KMS-11 (cell line): ENCODE data around the gene GFI1.
A peak's percentile ranks its signal among the peaks of the same experiment; 100 is the strongest.
"Not testable (repeated sequence)": the region's sequence is repeated elsewhere in the genome, so short reads cannot be mapped to it uniquely, and the experiment has no call there.

Source experiments
- H2AFZ ChIP-seq: fragments of 200-600 bp; sonication (generic); 2 replicates; pipeline ENCODE4 v1.6.1; 2016; ENCODE audit warnings: antibody characterized with exemption, mixed run types, low read depth
- H3K27ac ChIP-seq: fragments of 200-600 bp; sonication (generic); 2 replicates; pipeline ENCODE4 v1.6.1; 2016; ENCODE audit warnings: mild to moderate bottlenecking, mixed run types
- H3K27me3 ChIP-seq: fragments of 200-600 bp; sonication (generic); 2 replicates; pipeline ENCODE4 v1.6.1; 2017; ENCODE audit warnings: mild to moderate bottlenecking, low read depth, mixed run types, moderate library complexity; ENCODE audit not compliant: insufficient read depth
- H3K36me3 ChIP-seq: fragments of 200-600 bp; sonication (generic); 2 replicates; pipeline ENCODE4 v1.6.1; 2017; ENCODE audit warnings: mild to moderate bottlenecking, mixed run types; ENCODE audit not compliant: insufficient read depth
- H3K4me1 ChIP-seq: fragments of 200-600 bp; sonication (generic); 2 replicates; pipeline ENCODE4 v1.6.1; 2016; ENCODE audit warnings: mild to moderate bottlenecking, low read depth, mixed run types; ENCODE audit not compliant: poor library complexity, severe bottlenecking
- H3K4me2 ChIP-seq: fragments of 200-600 bp; sonication (generic); 2 replicates; pipeline ENCODE4 v1.7.0; 2016; ENCODE audit warnings: mild to moderate bottlenecking, mixed run types
- H3K4me3 ChIP-seq: fragments of 200-600 bp; sonication (generic); IDR thresholded peaks from 2 replicates; pipeline ENCODE4 v1.6.1; 2017; ENCODE audit warnings: low read depth, low read length, mixed read lengths; ENCODE audit not compliant: insufficient read depth
- H3K79me2 ChIP-seq: fragments of 200-600 bp; sonication (generic); 2 replicates; pipeline ENCODE4 v1.6.1; 2016; ENCODE audit warnings: low read depth, mixed run types; ENCODE audit not compliant: insufficient read depth
- H3K9ac ChIP-seq: fragments of 200-600 bp; sonication (generic); 2 replicates; pipeline ENCODE4 v1.6.1; 2016; ENCODE audit warnings: mild to moderate bottlenecking, mixed run types
- H4K20me1 ChIP-seq: fragments of 200-600 bp; sonication (generic); 2 replicates; pipeline ENCODE4 v1.6.1; 2016; ENCODE audit warnings: mild to moderate bottlenecking, mixed run types; ENCODE audit not compliant: insufficient read depth
- TF ChIP-seq, protein P1 (sequence below): fragments of 200-600 bp; sonication (generic); conservative IDR thresholded peaks from 2 replicates; pipeline ENCODE4 v1.6.1; 2017; ENCODE audit warnings: low read depth, mild to moderate bottlenecking, antibody characterized with exemption, low read length, moderate library complexity, mixed read lengths

GFI1 gene

DNA sequence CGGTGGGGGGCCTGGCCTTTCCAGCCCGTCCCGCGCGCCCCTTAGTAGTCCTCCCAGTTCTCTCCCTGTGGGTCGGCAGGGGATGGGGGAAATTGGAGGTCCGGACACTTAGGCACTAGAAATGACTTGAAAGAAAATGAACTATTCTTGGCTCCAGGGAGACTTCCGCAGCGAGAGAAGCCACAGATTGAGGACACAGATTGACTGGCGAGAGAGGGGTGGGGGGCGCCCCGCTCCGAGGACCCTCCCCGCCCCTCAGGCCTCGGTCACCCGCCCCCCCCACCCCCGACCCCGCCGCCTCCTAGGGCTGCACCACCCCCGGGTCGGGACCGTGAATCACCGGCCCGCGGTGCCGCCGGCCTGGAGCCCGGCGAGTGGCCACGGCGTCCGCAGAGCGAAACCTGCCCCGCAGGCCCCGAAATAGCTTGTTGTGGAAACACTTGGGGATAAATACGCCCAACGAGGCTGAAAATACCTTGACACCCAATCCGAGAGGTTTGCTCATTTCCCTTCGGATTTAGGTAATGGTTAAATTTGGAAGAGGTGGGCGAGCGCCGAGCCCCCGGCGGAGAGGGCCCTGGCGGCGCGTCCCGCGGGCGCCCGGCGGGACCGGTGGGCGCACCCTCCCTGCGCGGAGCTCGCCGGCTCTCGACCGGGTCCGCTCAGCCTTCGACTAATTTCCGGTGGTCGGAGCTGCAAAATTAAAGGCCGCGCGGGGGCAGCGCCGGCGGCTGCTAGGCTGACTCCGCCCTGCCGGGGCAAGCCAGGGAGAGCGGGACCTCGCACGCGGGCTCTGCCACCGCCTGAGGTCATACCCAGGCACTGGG lies at the start of gene GFI1:
Gene GFI1, minus strand, starts transcription at position 675 of the 827 bp plus-strand sequence. CDS start 3,438 bp downstream, outside the sequence.
- H3K79me2 ChIP-seq: no peaks in the 10 kb centered on the region
- H3K9ac ChIP-seq: peak within 1 kb of the TSS; percentile 9; the same call in 1 of the 2 replicates
- TF ChIP-seq, protein P1, sequence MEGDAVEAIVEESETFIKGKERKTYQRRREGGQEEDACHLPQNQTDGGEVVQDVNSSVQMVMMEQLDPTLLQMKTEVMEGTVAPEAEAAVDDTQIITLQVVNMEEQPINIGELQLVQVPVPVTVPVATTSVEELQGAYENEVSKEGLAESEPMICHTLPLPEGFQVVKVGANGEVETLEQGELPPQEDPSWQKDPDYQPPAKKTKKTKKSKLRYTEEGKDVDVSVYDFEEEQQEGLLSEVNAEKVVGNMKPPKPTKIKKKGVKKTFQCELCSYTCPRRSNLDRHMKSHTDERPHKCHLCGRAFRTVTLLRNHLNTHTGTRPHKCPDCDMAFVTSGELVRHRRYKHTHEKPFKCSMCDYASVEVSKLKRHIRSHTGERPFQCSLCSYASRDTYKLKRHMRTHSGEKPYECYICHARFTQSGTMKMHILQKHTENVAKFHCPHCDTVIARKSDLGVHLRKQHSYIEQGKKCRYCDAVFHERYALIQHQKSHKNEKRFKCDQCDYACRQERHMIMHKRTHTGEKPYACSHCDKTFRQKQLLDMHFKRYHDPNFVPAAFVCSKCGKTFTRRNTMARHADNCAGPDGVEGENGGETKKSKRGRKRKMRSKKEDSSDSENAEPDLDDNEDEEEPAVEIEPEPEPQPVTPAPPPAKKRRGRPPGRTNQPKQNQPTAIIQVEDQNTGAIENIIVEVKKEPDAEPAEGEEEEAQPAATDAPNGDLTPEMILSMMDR: no peak
- H3K36me3 ChIP-seq: no peaks in the 10 kb centered on the region
- H3K4me3 ChIP-seq: no peak within 1 kb of the TSS
- peak within 1 kb of the TSS; percentile 93 for H3K4me2 ChIP-seq
- no peaks in the 10 kb centered on the region for H4K20me1 ChIP-seq
- H3K4me1 ChIP-seq: no peaks in the 10 kb centered on the region
- H3K27ac ChIP-seq: no peak within 1 kb of the TSS
- H2AFZ ChIP-seq: peak within 1 kb of the TSS; percentile 83
- peaks cover 3% of the 10 kb centered on the region; the same call in 1 of the 2 replicates for H3K27me3 ChIP-seq

DNA sequence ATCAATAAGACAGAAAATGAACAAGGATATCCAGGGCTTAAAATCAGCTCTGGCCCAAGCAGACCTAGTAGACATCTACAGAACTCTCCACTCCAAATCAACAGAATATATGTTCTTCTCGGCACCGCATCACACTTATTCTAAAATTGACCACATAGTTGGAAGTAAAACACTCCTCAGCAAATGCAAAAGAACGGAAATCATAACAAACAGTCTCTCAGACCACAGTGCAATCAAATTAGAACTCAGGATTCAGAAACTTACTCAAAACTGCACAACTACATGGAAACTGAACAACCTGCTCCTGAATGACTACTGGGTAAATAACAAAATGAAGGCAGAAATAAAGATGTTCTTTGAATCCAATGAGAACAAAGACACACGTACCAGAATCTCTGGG lies 45.6 kb upstream of the GFI1 start:
- not testable (repeated sequence) for H3K36me3 ChIP-seq, H3K4me3 ChIP-seq, H4K20me1 ChIP-seq, H3K27ac ChIP-seq, H3K4me2 ChIP-seq, H3K9ac ChIP-seq, H2AFZ ChIP-seq, H3K27me3 ChIP-seq, H3K79me2 ChIP-seq
- H3K4me1 ChIP-seq: peaks cover 16% of the 10 kb centered on the region

DNA sequence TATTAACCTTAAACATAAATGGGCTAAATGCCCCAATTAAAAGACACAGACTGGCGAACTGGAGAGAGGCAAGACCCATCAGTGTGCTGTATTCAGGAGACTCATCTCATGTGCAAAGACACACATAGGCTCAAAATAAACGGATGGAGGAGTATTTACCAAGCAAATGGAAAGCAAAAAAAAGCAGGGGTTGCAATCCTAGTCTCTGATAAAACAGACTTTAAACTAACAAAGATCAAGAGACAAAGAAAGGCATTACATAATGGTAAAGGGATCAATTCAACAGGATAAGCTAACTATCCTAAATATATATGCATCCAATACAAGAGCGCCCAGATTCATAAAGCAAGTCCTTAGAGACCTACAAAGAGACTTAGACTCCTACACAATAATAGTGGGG lies 45.2 kb upstream of the GFI1 start:
- H3K27me3 ChIP-seq, H3K9ac ChIP-seq, H4K20me1 ChIP-seq, H2AFZ ChIP-seq, H3K27ac ChIP-seq, H3K36me3 ChIP-seq, H3K79me2 ChIP-seq, H3K4me3 ChIP-seq, H3K4me2 ChIP-seq: not testable (repeated sequence)
- H3K4me1 ChIP-seq: peaks cover 12% of the 10 kb centered on the region

DNA sequence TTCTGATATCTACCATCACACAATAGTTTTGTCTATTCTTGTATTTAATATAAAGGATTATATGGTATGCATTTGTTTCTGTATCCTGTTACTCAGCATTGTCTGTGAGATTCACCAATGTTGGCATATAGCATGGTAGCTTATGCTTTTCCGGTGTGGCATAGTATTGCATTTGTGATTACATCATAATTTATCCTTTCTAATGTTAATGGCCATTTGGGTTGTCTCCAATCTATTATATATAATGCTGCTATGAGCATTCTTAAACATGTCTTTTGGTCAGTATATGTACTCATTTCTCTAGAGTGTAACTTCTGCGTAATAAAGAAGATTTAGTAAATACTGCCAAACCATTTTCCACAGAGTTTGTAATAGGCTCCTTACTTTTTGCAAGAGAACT lies 40.9 kb upstream of the GFI1 start:
- TF ChIP-seq, protein P1: no peak
- Histone ChIP-seq H2AFZ (no peak overlapping the region), H3K27ac (no peak overlapping the region), H4K20me1 (no peaks in the 10 kb centered on the region), H3K36me3 (no peaks in the 10 kb centered on the region), H3K27me3 (no peaks in the 10 kb centered on the region), H3K4me2 (no peak overlapping the region), H3K4me3 (no peak overlapping the region), H3K9ac (no peak overlapping the region), H3K79me2 (no peaks in the 10 kb centered on the region), H3K4me1 (no peaks in the 10 kb centered on the region)

DNA sequence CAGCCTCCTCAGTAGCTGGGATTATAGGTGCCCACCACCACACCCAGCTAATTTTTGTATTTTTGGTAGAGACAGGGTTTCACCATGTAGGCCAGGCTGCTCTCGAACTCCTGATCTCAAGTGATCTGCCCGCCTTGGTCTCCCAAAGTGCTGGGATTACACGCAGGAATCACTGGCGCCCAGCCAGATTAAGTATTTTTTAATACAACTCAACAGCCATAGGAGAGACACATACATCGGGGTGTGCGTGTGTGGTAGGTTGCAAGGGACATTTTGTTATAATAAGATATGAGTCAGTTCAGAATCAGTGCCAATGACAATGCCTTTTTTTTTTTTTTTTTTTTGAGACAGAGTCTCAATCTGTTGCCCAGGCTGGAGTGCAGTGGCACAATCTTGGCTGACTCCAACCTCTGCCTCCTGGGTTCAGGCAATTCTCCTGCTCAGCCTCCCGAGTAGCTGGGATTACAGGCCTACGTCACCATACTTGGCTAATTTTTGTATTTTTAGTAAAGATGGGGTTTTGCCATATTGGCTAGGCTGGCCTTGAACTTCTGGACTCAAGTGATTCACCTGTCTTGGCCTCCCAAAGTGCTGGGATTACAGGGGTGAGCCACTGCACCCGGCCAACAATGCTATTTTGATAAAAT lies 38.3 kb upstream of the GFI1 start:
- not testable (repeated sequence) for H3K9ac ChIP-seq, H3K4me1 ChIP-seq, H3K4me2 ChIP-seq, H2AFZ ChIP-seq, H3K79me2 ChIP-seq, H3K27me3 ChIP-seq, H3K36me3 ChIP-seq, H3K4me3 ChIP-seq, H3K27ac ChIP-seq, H4K20me1 ChIP-seq
